Trophoblast cell (in vitro differentiated cells and primary cell): Measurements from ENCODE around the gene PXN. TPM values are rescaled to one million over a fixed set of nuclear protein-coding genes. Genes with fewer than 3 reads are reported as not detected.
A peak's percentile ranks its signal among the peaks of the same experiment; 100 is the strongest.

Experiments
- DNase-seq, 2 donors: peaks; one replicate each; pipeline ENCODE4 v3.0.0-alpha.2; 2016
- H2AFZ ChIP-seq: 2 replicates; pipeline ENCODE4 v1.6.1; 2013; ENCODE audit warnings: low read length, moderate library complexity, mild to moderate bottlenecking; ENCODE audit not compliant: insufficient read depth, poor library complexity
- H2AK5ac ChIP-seq: 2 replicates; pipeline ENCODE4 v1.6.1; 2013; ENCODE audit warnings: mild to moderate bottlenecking, low read length
- H2BK120ac ChIP-seq: 2 replicates; pipeline ENCODE4 v1.6.1; 2013; ENCODE audit warnings: low read length, mild to moderate bottlenecking, moderate library complexity; ENCODE audit not compliant: insufficient read depth, poor library complexity
- H2BK12ac ChIP-seq: 2 replicates; pipeline ENCODE4 v1.6.1; 2013; ENCODE audit warnings: mild to moderate bottlenecking, low read length, moderate library complexity
- H2BK5ac ChIP-seq: 2 replicates; pipeline ENCODE4 v1.6.1; 2013; ENCODE audit warnings: low read length, low read depth, moderate library complexity, mild to moderate bottlenecking; ENCODE audit not compliant: poor library complexity
- H3K14ac ChIP-seq: 2 replicates; pipeline ENCODE4 v1.6.1; 2013; ENCODE audit warnings: mild to moderate bottlenecking, low read length
- H3K18ac ChIP-seq: 2 replicates; pipeline ENCODE4 v1.6.1; 2013; ENCODE audit warnings: mild to moderate bottlenecking, low read length
- H3K23ac ChIP-seq: 2 replicates; pipeline ENCODE4 v1.6.1; 2013; ENCODE audit warnings: low read length
- H3K27ac ChIP-seq: 2 replicates; pipeline ENCODE4 v1.5.1; 2013; ENCODE audit warnings: low read depth, mild to moderate bottlenecking, inconsistent platforms, low read length, moderate library complexity
- H3K27me3 ChIP-seq: 2 replicates; pipeline ENCODE4 v1.6.1; 2013; ENCODE audit warnings: inconsistent platforms, mild to moderate bottlenecking, low read length, moderate library complexity; ENCODE audit not compliant: insufficient read depth
- H3K36me3 ChIP-seq, 2 experiments: 1 replicate in 1 of 2; 2 replicates in 1 of 2; pipeline ENCODE4 v1.6.1; 2013; ENCODE audit warnings: low read length in 2 of 2, mild to moderate bottlenecking in 2 of 2, moderate library complexity in 1 of 2; ENCODE audit not compliant: insufficient read depth in 2 of 2, control insufficient read depth in 1 of 2
- H3K4ac ChIP-seq: 2 replicates; pipeline ENCODE4 v1.6.1; 2013; ENCODE audit warnings: low read depth, mild to moderate bottlenecking, low read length, moderate library complexity
- H3K4me1 ChIP-seq, 2 experiments: 1 replicate in 1 of 2; 2 replicates in 1 of 2; pipeline ENCODE4 v1.6.1; 2013; ENCODE audit warnings: low read length in 2 of 2, mild to moderate bottlenecking in 2 of 2, moderate library complexity in 1 of 2; ENCODE audit not compliant: insufficient read depth in 2 of 2, control insufficient read depth in 1 of 2
- H3K4me2 ChIP-seq: 2 replicates; pipeline ENCODE4 v1.6.1; 2013; ENCODE audit warnings: inconsistent platforms, mild to moderate bottlenecking, low read length, moderate library complexity
- H3K4me3 ChIP-seq: 2 replicates; pipeline ENCODE4 v1.5.1; 2013; ENCODE audit warnings: mild to moderate bottlenecking, low read depth, low read length, inconsistent platforms
- H3K79me1 ChIP-seq: one replicate; pipeline ENCODE4 v1.6.1; 2013; ENCODE audit warnings: low read length
- H3K79me2 ChIP-seq: 2 replicates; pipeline ENCODE4 v1.6.1; 2013; ENCODE audit warnings: low read length, mild to moderate bottlenecking; ENCODE audit not compliant: control insufficient read depth, insufficient read depth, poor library complexity
- H3K9ac ChIP-seq: 2 replicates; pipeline ENCODE4 v1.6.1; 2013; ENCODE audit warnings: mild to moderate bottlenecking, low read length
- H3K9me3 ChIP-seq: 2 replicates; pipeline ENCODE4 v1.6.1; 2013; ENCODE audit warnings: low read depth, mild to moderate bottlenecking, control low read depth, inconsistent platforms, low read length; ENCODE audit not compliant: insufficient read depth
- H4K12ac ChIP-seq: 2 replicates; pipeline ENCODE4 v1.6.1; 2013; ENCODE audit warnings: low read depth, mild to moderate bottlenecking, low read length, moderate library complexity
- H4K8ac ChIP-seq: 2 replicates; pipeline ENCODE4 v1.6.1; 2013; ENCODE audit warnings: low read depth, mild to moderate bottlenecking, low read length, moderate library complexity
- H4K91ac ChIP-seq: one replicate; pipeline ENCODE4 v1.6.1; 2013; ENCODE audit warnings: low read depth, mild to moderate bottlenecking, low read length, moderate library complexity
- WGBS: extraction: QIAGEN DNeasy Blood & Tissue Kit; methylation state at CpG from one replicate; pipeline ENCODE4 v1.1.7; 2013; ENCODE audit warnings: missing lambda C conversion rate; ENCODE audit not compliant: insufficient read length, insufficient coverage; ENCODE audit errors: extremely low coverage; 5-methylcytosine and 5-hydroxymethylcytosine counted together
- polyA plus RNA-seq: library from polyadenylated mRNA; stranded (reverse); fragments of 200-250 nt; gene quantifications from 2 replicates; pipeline ENCODE4 v1.2.3, GENCODE V29; 2013

PXN gene
- polyA plus RNA-seq = 99.6 and 100 TPM in 2 replicates

- H3K14ac ChIP-seq = peak within 1 kb of the TSS; percentile 98
- no CpG with 5 or more reads among the region's 81 CpGs for WGBS
- H4K91ac ChIP-seq = peak within 1 kb of the TSS; percentile 96
- H2BK12ac ChIP-seq = peak within 1 kb of the TSS; percentile 89
- H2BK120ac ChIP-seq = peak within 1 kb of the TSS; percentile 99
- peak within 1 kb of the TSS; percentile 78 for H3K4ac ChIP-seq
- peak; percentile 88 to 92 for DNase-seq
- peak within 1 kb of the TSS; percentile 80 for H4K12ac ChIP-seq
- no peaks in the 10 kb centered on the region for H3K27me3 ChIP-seq
- H3K79me1 ChIP-seq = peaks cover 24% of the 10 kb centered on the region
- no peak within 1 kb of the TSS for H3K23ac ChIP-seq
- no peaks in the 10 kb centered on the region for H3K9me3 ChIP-seq
- H3K4me3 ChIP-seq = peak within 1 kb of the TSS; percentile 98
- peak within 1 kb of the TSS; percentile 91 for H4K8ac ChIP-seq
- H3K79me2 ChIP-seq = peaks cover 40% of the 10 kb centered on the region
- peak within 1 kb of the TSS; percentile 99 for H3K9ac ChIP-seq
- peak within 1 kb of the TSS; percentile 99 for H3K18ac ChIP-seq
- H3K4me1 ChIP-seq = peaks cover 28 to 32% of the 10 kb centered on the region in 2 experiments
- H3K27ac ChIP-seq = peak within 1 kb of the TSS; percentile 87
- peak within 1 kb of the TSS; percentile 99 for H2AK5ac ChIP-seq
- H2BK5ac ChIP-seq = peak within 1 kb of the TSS; percentile 98
- H2AFZ ChIP-seq = peak within 1 kb of the TSS; percentile 81
- H3K4me2 ChIP-seq = peak within 1 kb of the TSS; percentile 92
- H3K36me3 ChIP-seq = peaks cover 0 to 2% of the 10 kb centered on the region in 2 experiments
Observed at GRCh38 chr12:120265473-120266179, at the start of gene PXN. PXN (minus strand) TSS chr12:120265730; CDS start chr12:120265629, 101 bp downstream.

- no peak overlapping the region for H3K14ac ChIP-seq
- H3K23ac ChIP-seq = no peak overlapping the region
- no peak overlapping the region for H3K9ac ChIP-seq
- no peak overlapping the region for H3K27ac ChIP-seq
- H2BK12ac ChIP-seq = no peak overlapping the region
- H3K9me3 ChIP-seq = no peaks in the 10 kb centered on the region
- H4K12ac ChIP-seq = no peak overlapping the region
- H3K79me1 ChIP-seq = peaks cover 6% of the 10 kb centered on the region
- WGBS = no CpG with 5 or more reads among the region's 5 CpGs
- peak; percentile 4 to 39 for DNase-seq
- no peak overlapping the region for H3K18ac ChIP-seq
- peaks cover 5% of the 10 kb centered on the region in 2 experiments for H3K4me1 ChIP-seq
- H2BK120ac ChIP-seq = no peak overlapping the region
- no peak overlapping the region for H4K8ac ChIP-seq
- no peaks in the 10 kb centered on the region for H3K36me3 ChIP-seq
- no peaks in the 10 kb centered on the region for H3K27me3 ChIP-seq
- H3K4me2 ChIP-seq = no peak overlapping the region
- no peak overlapping the region for H3K4ac ChIP-seq
- peaks cover 1% of the 10 kb centered on the region for H3K79me2 ChIP-seq
- no peak overlapping the region for H2AFZ ChIP-seq
- no peak overlapping the region for H2AK5ac ChIP-seq
- no peak overlapping the region for H2BK5ac ChIP-seq
- no peak overlapping the region for H4K91ac ChIP-seq
- H3K4me3 ChIP-seq = no peak overlapping the region
Observed at GRCh38 chr12:120314220-120314619, 48.7 kb upstream of the PXN start.

GRCh38 chr12:120301962-120302815 lies 36.7 kb upstream of the PXN start, which contains the start of gene SIRT4:
SIRT4 (plus strand) TSS chr12:120302321; CDS start chr12:120303562, 1,241 bp downstream.
- Histone ChIP-seq H3K79me2 (no peaks in the 10 kb centered on the region), H3K27me3 (no peaks in the 10 kb centered on the region), H3K4me2 (peak within 1 kb of the TSS; percentile 67), H3K9ac (peak within 1 kb of the TSS; percentile 91), H4K12ac (no peak within 1 kb of the TSS), H3K27ac (no peak within 1 kb of the TSS), H4K91ac (peak within 1 kb of the TSS; percentile 58), H3K18ac (no peak within 1 kb of the TSS), H2AK5ac (no peak within 1 kb of the TSS), H2BK12ac (peak within 1 kb of the TSS; percentile 15), H3K36me3 (peaks cover 0 to 3% of the 10 kb centered on the region in 2 experiments), H3K4ac (peak within 1 kb of the TSS; percentile 43), H3K9me3 (no peaks in the 10 kb centered on the region), H2BK5ac (peak within 1 kb of the TSS; percentile 54), H2BK120ac (peak within 1 kb of the TSS; percentile 67), H3K4me3 (peak within 1 kb of the TSS; percentile 76), H4K8ac (peak within 1 kb of the TSS; percentile 68), H3K4me1 (peaks cover 0 to 3% of the 10 kb centered on the region in 2 experiments), H2AFZ (peak within 1 kb of the TSS; percentile 77), H3K79me1 (peaks cover 3% of the 10 kb centered on the region), H3K23ac (no peak within 1 kb of the TSS), H3K14ac (no peak within 1 kb of the TSS)
- peak; percentile 91 to 97 for DNase-seq
- no CpG with 5 or more reads among the region's 31 CpGs for WGBS
